Measurements from ENCODE around the gene CRTC3. TPM values are rescaled to one million over a fixed set of nuclear protein-coding genes. Genes with fewer than 3 reads are reported as not detected.
A peak's percentile ranks its signal among the peaks of the same experiment; 100 is the strongest.

Gene CRTC3
- total RNA-seq, 3 donors from 2014 or later, result 28.2 to 33.0 (median 29.8) TPM

DNA sequence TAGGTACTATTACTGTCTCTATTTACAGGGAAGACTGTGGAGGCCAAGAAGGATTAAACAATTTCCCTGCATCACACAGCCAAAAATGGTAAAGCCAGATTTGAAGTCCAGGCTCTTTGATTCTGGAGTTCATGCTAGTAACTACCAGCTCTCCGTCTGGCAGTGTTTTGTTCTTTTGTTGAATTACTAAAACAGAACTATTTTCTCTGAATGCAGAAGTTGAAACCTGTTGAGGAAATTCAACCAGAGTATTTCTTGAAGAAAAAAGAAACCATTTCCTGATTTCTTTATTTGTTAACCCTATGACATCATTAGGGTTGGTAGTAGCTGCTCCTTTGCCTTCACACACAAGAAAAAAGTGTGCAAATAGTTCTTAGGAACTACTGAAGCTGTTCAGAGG is 34.3 kb downstream of the CRTC3 start:
- Mint-ChIP-seq H3K4me1 (ENCODE audit: low read depth) (peaks cover 86% of the 10 kb centered on the region), H3K9me3 (no peaks in the 10 kb centered on the region), H3K36me3 (ENCODE audit: insufficient read depth) (peaks cover 17% of the 10 kb centered on the region), H3K4me3 (no peak overlapping the region), H3K27me3 (ENCODE audit: low read depth) (no peaks in the 10 kb centered on the region)
- DNase-seq (no peak), ATAC-seq (no peak)

DNA sequence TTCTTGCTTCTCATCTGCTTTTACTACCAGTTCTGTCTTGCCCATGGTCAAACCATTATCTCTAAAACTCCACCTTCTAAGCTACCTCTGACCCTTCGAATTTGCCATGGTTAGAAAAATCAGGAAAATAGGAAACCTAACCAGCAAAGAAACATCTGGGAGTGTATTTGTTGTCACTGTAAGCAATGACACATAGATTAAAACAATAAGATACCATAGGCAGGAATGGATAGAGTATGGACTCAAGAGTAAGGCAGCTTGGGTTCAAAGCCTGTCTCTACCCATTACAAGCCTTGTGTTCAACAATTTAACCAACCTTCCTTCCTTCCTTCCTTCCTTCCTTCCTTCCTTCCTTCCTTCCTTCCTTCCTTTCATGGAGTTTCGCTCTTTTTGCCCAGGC is 34.9 kb downstream of the CRTC3 start:
- H3K27me3 Mint-ChIP-seq (ENCODE audit: low read depth), result no peaks in the 10 kb centered on the region
- no peak for DNase-seq
- no peaks in the 10 kb centered on the region for H3K9me3 Mint-ChIP-seq
- no peak for ATAC-seq
- peak overlapping the region; percentile 64 for H3K4me3 Mint-ChIP-seq
- peaks cover 86% of the 10 kb centered on the region for H3K4me1 Mint-ChIP-seq (ENCODE audit: low read depth)
- peaks cover 12% of the 10 kb centered on the region for H3K36me3 Mint-ChIP-seq (ENCODE audit: insufficient read depth)

DNA sequence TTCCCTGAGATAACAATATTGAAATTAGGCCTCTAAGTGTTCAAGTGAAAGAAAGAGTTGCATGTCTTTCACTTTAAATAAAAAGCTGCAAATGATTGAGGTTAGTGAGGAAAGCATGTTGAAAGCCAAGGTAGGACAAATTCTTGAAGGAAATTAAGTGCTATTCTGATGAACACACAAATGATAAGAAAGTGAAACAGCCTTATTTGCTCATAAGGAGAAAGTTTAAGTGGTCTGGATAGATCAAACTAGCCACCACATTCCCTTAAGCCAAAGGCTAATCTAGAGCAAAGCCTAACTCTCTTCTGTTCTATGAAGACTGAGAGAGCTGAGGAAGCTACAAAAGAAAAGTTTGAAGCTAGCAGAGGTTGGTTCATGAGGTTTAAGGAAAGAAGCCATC is 36.1 kb downstream of the CRTC3 start:
- no peak for DNase-seq
- Mint-ChIP-seq H3K4me1 (ENCODE audit: low read depth) (peaks cover 85% of the 10 kb centered on the region), H3K9me3 (no peaks in the 10 kb centered on the region), H3K4me3 (no peak overlapping the region), H3K27me3 (ENCODE audit: low read depth) (no peaks in the 10 kb centered on the region), H3K36me3 (ENCODE audit: insufficient read depth) (peaks cover 9% of the 10 kb centered on the region)
- no peak for ATAC-seq

DNA sequence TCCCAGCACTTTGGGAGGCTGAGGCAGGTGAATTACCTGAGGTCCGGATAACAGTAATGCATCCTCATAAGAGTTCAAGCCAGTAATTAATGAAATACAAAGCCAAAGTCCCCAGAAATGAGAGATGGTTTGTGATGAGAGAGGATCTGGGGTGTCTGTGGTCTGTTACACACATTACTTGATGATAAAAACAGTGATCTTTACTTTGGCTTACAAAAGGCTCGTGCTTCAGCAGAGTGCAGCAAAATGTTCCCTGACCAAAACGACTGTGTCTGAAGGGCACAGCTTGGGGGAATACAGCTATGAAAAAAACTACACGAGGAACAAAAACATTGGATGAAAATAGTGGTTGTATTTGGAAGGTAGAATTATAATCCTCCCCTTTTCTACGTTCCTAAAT is 40.9 kb downstream of the CRTC3 start:
- H3K9me3 Mint-ChIP-seq, result no peaks in the 10 kb centered on the region
- no peak for DNase-seq
- peaks cover 84% of the 10 kb centered on the region for H3K4me1 Mint-ChIP-seq (ENCODE audit: low read depth)
- H3K36me3 Mint-ChIP-seq (ENCODE audit: insufficient read depth), result peaks cover 8% of the 10 kb centered on the region
- no peak for ATAC-seq
- no peak overlapping the region for H3K4me3 Mint-ChIP-seq
- no peaks in the 10 kb centered on the region for H3K27me3 Mint-ChIP-seq (ENCODE audit: low read depth)

DNA sequence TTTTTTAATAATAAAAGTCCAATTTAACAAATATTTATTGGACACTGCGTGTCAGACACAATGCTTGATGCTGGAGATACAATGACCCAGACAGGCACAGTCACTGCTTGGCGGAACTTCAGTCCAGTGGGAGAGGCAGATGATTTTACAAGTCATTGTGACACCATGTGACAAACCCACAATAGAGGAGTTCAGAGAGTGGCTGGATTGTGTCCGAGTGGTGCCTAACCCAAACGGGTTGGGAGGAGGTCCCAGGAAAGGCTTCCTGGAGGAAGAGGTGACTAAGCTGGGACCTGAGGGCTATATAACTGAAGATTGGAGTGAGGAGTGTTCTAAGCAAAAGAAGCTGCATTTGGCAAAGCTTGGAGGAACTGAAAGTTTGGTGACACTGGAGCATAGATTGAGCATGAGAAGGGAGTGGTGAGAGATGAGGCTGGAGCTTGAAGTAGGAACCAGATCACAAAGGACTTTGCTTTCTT is 41.4 kb downstream of the CRTC3 start:
- Mint-ChIP-seq H3K27me3 (ENCODE audit: low read depth) (no peaks in the 10 kb centered on the region), H3K4me1 (ENCODE audit: low read depth) (peaks cover 83% of the 10 kb centered on the region), H3K4me3 (no peak overlapping the region), H3K36me3 (ENCODE audit: insufficient read depth) (peaks cover 6% of the 10 kb centered on the region), H3K9me3 (no peaks in the 10 kb centered on the region)
- DNase-seq (no peak), ATAC-seq (no peak)

DNA sequence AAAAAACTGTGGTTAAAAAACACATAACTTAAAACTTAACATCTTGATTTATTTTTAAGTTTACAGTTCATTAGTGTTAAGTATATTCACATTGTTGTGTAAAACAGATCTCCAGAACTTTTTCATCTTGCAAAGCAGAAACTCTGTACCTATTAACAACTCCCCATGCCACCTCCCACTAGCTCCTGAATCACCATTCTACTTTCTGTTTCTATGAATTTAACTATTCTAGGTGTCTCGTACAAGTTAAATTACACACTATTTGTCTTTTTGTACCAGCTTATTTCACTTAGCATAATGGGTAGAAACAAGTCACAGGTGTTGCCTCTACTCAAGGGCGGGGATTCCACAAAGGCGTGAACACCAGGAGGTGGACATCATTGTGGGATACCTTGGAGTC is 43.2 kb downstream of the CRTC3 start:
- Mint-ChIP-seq H3K4me3 (no peak overlapping the region), H3K36me3 (ENCODE audit: insufficient read depth) (peaks cover 18% of the 10 kb centered on the region), H3K27me3 (ENCODE audit: low read depth) (no peaks in the 10 kb centered on the region), H3K4me1 (ENCODE audit: low read depth) (peaks cover 87% of the 10 kb centered on the region), H3K9me3 (no peaks in the 10 kb centered on the region)
- ATAC-seq, result peak; percentile 67 to 73
- no peak for DNase-seq

DNA sequence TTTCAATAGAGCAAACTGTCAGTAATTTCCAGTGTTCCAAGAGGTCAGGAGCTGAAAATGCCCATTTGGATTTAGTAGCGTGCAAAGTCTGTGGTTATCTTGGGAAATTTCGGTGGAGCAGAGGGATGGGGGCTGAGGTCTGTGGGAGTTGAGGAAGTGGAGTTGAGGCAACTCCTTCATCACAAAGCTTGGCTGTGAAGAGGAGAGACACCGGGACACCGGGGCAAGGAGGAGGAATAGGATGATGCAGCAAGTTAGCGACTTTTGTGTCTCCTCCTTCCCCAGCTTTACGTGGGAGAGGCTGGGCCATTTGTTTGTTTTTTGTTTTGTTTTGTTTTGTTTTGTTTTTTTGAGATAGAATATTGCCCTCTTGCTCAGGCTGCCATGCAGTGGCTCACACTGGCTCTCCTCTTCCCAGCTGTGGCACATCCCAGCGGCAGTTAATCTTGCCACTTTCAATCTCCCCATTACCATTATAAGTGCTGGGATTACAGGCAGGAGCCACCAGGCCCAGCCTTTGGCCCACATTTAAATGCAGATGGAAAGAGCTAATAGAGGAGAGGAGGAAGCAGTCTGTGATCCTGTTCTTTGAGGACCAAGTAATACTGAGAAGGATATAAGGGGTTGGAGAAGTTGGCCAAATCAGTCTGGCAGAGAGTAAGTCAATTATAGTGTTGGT is 47.1 kb downstream of the CRTC3 start:
- Mint-ChIP-seq H3K27me3 (ENCODE audit: low read depth) (no peaks in the 10 kb centered on the region), H3K4me3 (no peak overlapping the region), H3K4me1 (ENCODE audit: low read depth) (peaks cover 81% of the 10 kb centered on the region), H3K9me3 (no peaks in the 10 kb centered on the region), H3K36me3 (ENCODE audit: insufficient read depth) (peaks cover 14% of the 10 kb centered on the region)
- DNase-seq (no peak), ATAC-seq (no peak)

DNA sequence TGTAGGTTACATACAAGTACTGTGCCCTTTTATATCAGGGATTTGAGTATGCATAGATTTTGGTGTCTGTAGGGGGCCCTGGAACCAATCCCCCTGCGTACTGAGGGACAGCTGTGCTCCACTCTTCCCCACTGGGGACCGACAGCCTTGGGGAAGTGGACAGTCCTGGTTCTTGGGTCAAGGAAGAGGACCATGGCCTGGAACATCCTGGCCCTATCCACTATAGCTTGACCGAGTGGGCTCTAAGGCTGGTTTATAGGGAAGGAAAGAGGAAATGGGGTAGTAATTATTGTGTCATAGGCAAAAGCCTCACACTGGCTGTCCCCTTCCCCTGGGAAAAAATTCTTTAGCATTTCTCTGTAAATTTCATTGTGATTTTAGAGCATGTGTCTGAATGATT is 49.5 kb downstream of the CRTC3 start:
- Mint-ChIP-seq H3K4me3 (no peak overlapping the region), H3K9me3 (no peaks in the 10 kb centered on the region), H3K27me3 (ENCODE audit: low read depth) (no peaks in the 10 kb centered on the region), H3K4me1 (ENCODE audit: low read depth) (peaks cover 81% of the 10 kb centered on the region), H3K36me3 (ENCODE audit: insufficient read depth) (peaks cover 18% of the 10 kb centered on the region)
- ATAC-seq (no peak), DNase-seq (no peak)

DNA sequence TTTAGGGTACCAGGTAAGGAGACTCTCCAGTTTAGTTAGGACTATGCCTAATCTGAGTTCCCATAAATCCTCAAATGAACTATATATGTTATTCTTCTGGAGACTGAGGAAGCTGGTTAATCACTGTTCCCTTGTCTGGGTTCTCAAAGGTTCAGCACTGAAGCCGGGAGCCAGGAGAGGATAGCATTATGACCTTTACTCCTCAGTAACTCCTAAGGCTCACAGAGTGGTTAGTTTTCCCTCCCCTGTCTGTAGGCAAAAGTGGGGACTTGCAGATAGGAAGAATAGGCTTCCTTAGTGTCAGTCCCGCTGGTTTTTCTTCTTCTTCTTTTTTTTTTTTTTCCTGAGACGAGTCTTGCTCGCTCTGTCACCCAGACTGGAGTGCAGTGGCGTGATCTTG is 50.4 kb downstream of the CRTC3 start:
- no peak for DNase-seq
- peaks cover 23% of the 10 kb centered on the region for H3K36me3 Mint-ChIP-seq (ENCODE audit: insufficient read depth)
- no peaks in the 10 kb centered on the region for H3K27me3 Mint-ChIP-seq (ENCODE audit: low read depth)
- ATAC-seq, result no peak
- H3K4me1 Mint-ChIP-seq (ENCODE audit: low read depth), result peaks cover 75% of the 10 kb centered on the region
- H3K9me3 Mint-ChIP-seq, result no peaks in the 10 kb centered on the region
- H3K4me3 Mint-ChIP-seq, result no peak overlapping the region

DNA sequence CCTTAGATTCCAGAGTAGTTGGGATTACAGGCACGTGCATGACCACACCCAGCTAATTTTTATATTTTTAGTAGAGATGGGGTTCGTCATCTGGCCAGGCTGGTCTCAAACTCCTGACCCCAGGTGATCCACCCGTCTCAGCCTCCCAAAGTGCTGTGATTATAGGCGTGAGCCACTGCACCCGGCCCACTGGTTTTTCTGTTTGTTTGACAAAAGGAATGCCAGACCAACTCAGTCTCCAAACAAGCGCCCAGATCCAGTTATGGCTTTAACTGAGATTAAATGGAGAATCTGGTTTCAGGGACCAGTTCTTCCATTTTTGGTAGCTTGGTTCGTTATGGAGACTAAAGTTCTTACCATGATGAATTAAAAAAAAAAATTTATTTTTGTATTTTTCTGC is 50.8 kb downstream of the CRTC3 start:
- no peak overlapping the region for H3K4me3 Mint-ChIP-seq
- ATAC-seq (no peak), DNase-seq (no peak)
- no peaks in the 10 kb centered on the region for H3K9me3 Mint-ChIP-seq
- peaks cover 23% of the 10 kb centered on the region for H3K36me3 Mint-ChIP-seq (ENCODE audit: insufficient read depth)
- no peaks in the 10 kb centered on the region for H3K27me3 Mint-ChIP-seq (ENCODE audit: low read depth)
- peaks cover 72% of the 10 kb centered on the region for H3K4me1 Mint-ChIP-seq (ENCODE audit: low read depth)

DNA sequence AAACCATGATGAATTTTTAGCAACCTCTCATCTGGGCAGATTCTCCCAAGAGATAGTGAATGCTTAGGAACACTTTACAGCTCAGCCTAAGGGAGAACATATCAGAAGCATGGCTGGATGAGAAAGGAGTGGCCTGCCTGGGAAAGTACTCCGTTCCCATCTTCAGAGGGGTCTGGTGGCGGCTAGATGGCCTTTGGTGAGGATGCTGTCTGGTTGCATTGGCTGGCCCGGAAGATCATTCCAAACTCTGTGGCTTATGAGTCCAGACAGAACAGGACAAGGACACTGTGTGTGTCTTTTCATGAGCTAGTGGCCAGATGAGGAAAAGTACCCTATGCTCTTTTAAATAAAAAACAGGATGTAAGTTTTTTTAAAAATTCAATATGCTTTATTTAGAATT is 51.2 kb downstream of the CRTC3 start:
- Mint-ChIP-seq H3K4me1 (ENCODE audit: low read depth) (peaks cover 72% of the 10 kb centered on the region), H3K27me3 (ENCODE audit: low read depth) (no peaks in the 10 kb centered on the region), H3K36me3 (ENCODE audit: insufficient read depth) (peaks cover 25% of the 10 kb centered on the region), H3K4me3 (peak overlapping the region; percentile 16), H3K9me3 (no peaks in the 10 kb centered on the region)
- ATAC-seq (no peak), DNase-seq (no peak)

DNA sequence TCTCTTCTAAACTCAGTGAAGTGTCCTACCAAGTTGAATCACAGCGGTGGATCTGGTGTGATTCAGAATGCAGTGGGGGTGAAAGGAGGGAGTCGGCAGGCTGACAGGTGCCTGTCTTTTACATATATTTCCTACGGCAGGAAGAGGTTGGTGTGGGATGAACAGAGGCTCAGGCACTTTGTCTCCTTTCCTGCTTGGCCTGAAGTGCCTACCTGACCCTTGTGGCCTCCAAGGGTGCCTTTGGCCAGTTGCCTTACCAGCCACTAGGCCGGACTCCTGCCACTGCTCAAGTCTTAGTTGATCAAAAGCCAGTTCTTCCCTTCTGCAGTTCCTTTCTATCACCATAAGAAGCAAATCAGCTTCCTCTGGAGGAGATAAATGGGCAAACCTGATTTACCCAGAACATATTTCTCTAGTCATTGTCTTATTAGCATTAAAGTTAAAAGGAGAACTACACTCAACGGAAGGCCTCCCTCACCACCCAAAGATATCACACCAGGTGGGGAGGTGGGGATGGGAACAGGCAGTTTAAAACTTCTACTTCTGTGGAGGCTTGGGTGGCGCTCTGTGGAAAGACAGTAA is 52.1 kb downstream of the CRTC3 start:
- H3K4me1 Mint-ChIP-seq (ENCODE audit: low read depth), result peaks cover 67% of the 10 kb centered on the region

DNA sequence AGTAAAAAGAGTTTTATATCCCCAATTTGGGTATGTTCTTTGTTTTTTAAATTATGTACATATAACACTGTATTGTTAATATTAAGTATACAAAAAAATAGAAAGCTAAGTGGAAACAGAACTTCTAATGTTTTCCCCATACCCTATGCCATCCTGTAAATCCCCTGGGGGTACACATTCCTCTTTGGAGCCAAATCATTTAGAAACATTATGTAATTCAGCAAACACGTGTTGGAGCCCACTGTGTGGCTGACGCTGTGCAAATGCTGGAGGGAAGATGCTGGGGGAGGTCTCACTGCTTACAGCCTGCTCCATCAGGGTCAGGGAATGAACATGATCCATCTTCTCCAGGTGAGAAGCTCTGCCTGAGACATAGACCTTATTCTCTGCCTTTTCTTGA is 52.8 kb downstream of the CRTC3 start:
- H3K4me3 Mint-ChIP-seq, result no peak overlapping the region
- no peaks in the 10 kb centered on the region for H3K27me3 Mint-ChIP-seq (ENCODE audit: low read depth)
- H3K36me3 Mint-ChIP-seq (ENCODE audit: insufficient read depth), result peaks cover 14% of the 10 kb centered on the region
- DNase-seq, result no peak
- H3K9me3 Mint-ChIP-seq, result no peaks in the 10 kb centered on the region
- peaks cover 67% of the 10 kb centered on the region for H3K4me1 Mint-ChIP-seq (ENCODE audit: low read depth)
- no peak for ATAC-seq

More for the DNA sequence above, 52.1 kb downstream of the CRTC3 start:
- Mint-ChIP-seq H3K36me3 (ENCODE audit: insufficient read depth) (peaks cover 20% of the 10 kb centered on the region), H3K9me3 (no peaks in the 10 kb centered on the region), H3K4me3 (peak overlapping the region; percentile 22), H3K27me3 (ENCODE audit: low read depth) (no peaks in the 10 kb centered on the region)
- DNase-seq (peak; percentile 29), ATAC-seq (peak; percentile 88 to 93)

DNA sequence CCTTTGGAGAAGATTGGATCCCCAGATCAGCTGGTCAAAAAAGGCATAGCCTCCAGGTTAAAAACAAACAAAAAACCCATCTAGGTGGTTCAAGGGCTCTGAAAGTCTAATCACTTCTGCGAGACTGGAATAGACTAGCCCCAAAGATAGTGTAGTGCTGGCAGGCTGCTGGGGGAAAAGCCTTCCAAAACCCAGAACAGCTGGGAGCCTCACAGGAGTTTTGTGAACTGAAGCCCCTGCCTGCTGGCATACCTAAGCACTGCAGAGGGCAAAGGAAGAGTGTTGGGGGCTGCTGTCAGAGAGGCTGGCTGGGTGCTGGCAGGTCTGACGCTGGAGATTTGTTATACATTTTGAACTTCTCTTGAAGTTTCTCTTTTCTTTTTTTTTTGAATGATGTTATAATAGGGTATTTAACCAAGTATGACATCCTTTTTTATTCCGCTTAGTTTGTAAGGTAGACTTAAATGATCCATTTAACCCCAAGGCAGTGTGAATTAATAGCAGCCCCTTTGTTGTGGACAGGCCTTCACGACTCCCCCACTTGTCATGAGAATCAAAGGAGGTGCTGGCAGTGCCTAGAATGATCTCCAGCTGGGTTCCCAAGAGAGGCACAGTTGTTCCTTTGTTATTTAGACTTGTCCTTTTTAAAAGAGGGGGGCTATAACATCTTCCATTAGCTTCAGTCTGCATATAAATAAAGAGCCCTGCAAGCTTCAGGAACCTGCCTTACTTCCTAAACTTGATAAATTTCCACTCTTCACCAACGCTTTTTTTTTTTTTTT is 53.9 kb downstream of the CRTC3 start:
- H3K27me3 Mint-ChIP-seq (ENCODE audit: low read depth), result no peaks in the 10 kb centered on the region
- no peak for DNase-seq
- no peak for ATAC-seq
- H3K36me3 Mint-ChIP-seq (ENCODE audit: insufficient read depth), result peaks cover 17% of the 10 kb centered on the region
- peaks cover 68% of the 10 kb centered on the region for H3K4me1 Mint-ChIP-seq (ENCODE audit: low read depth)
- no peaks in the 10 kb centered on the region for H3K9me3 Mint-ChIP-seq
- no peak overlapping the region for H3K4me3 Mint-ChIP-seq

DNA sequence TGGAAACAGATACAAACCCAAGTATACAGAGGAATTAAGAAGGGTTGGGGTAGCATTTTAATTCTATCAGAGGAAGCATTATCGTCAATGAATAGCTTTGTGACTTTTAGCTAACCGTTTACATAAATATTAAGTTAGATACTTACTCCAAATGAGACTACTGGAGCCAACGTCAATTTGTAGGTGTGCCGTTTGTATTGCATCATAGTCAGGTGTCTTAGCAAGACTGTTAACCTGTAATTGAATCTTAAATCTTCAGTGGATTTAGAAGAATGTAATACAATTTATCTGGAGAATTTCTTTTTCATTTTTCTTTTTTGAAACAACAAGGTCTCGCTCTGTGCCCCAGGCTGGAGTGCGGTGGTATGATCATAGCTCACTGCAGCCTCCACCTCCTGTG is 55.1 kb downstream of the CRTC3 start:
- Mint-ChIP-seq H3K9me3 (no peaks in the 10 kb centered on the region), H3K27me3 (ENCODE audit: low read depth) (no peaks in the 10 kb centered on the region), H3K4me1 (ENCODE audit: low read depth) (peaks cover 59% of the 10 kb centered on the region), H3K4me3 (no peak overlapping the region), H3K36me3 (ENCODE audit: insufficient read depth) (peaks cover 19% of the 10 kb centered on the region)
- no peak for ATAC-seq
- DNase-seq, result no peak
